ENCODE results near the gene VAT1L.

The VAT1L gene

GRCh38 chr16:77780378-77780837 is 8.0 kb upstream of the VAT1L start:
- Histone ChIP-seq H3K4me3 (no peak overlapping the region), H3K27ac (no peak overlapping the region)

- no peak overlapping the region for H3K4me3 ChIP-seq
- H3K27ac ChIP-seq: no peak overlapping the region
These were observed 7.3 kb upstream of the VAT1L start for GRCh38 chr16:77781091-77781490.

DNA sequence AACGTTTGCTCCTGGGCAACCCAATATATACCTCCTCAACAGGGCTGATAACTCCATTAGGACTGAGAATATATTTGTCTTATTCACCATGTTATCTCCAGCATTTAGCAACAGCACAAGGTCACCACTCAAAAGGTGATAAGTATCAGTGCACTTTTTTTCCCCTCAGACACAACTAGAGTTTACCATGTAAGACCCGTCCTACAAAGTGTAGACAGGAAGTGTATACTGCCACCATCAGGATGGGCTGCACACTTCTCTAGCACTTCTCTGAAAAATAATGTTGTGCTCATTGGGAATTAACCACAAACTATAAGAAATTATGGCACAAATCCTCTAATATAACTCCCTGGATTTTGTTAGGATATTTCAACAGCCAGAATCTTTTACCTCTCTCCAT is 5.7 kb upstream of the VAT1L start:
- H3K27ac ChIP-seq: no peak overlapping the region
- no peak overlapping the region for H3K4me3 ChIP-seq

GRCh38 chr16:77784441-77785372 is 3.7 kb upstream of the VAT1L start:
- no peak overlapping the region for H3K27ac ChIP-seq
- no peak overlapping the region for H3K4me3 ChIP-seq

DNA sequence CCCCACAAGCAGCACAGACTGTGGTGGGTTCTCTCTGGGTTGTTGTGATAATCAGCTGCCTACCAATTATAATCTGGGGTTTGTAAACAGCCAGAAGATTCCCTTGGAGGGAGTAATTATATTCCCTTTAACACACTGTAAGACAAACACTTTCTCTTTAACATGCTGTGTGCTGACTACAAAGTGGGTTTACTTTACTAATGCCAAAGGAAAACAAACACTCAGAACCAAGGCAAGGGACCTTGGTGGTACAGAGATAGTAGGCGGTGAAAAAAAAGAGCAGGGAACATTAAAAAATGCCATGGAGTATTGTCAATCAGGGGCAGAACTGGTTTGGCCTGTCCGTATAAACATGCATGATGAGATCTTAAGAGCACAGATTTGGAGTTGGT is 3.0 kb upstream of the VAT1L start:
- Histone ChIP-seq H3K27ac (no peak overlapping the region), H3K4me3 (no peak overlapping the region)

- no peak overlapping the region for H3K27ac ChIP-seq
- H3K4me3 ChIP-seq: no peak overlapping the region
These were observed 2.0 kb upstream of the VAT1L start for GRCh38 chr16:77786186-77786847.

DNA sequence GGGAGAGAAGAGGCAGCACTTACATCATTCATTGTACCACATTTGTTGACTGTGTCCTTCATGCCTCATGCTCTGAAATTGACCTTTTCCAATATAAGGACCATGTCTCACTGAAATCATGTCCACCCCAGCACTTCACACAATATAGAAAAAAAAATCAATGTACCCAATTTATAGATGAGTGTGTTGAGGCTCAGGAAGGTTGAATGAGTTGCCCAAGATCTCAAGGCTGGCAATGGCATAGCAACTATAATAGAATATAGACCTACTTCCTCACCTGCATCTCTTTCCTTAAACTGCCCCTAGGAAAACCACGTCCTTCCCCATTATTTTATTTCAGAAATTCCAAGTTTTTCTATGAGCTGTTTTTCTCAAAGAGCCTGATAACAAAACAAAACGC is 912 bp upstream of the VAT1L start:
- Histone ChIP-seq H3K27ac (no peak overlapping the region), H3K4me3 (no peak overlapping the region)

- Histone ChIP-seq H3K27ac (no peak overlapping the region), H3K4me3 (peak overlapping the region in 5 of 7 experiments; percentile 15 to 59 (median 27))
These were observed 983 bp downstream of the VAT1L start for GRCh38 chr16:77789085-77790008.

DNA sequence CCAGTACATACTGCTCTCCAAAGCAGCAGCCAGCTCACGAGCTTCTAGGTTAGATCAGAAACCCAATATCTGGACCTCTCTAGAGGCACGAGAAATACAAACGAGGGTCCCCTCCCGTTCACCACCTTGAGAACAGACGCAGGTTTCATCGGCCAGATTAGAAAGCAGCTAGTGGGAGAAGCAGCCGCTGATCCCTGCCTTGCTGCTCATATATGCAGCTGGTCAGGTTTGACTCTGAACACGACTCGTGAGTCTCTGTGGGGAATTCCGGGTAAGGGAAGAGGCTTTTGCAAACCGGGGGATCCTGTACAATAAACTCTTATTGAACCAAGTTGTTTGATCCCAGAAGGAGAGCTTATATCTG is 1.6 kb downstream of the VAT1L start:
- H3K27ac ChIP-seq: no peak overlapping the region
- peak overlapping the region in 1 of 7 experiments; percentile 59 for H3K4me3 ChIP-seq

DNA sequence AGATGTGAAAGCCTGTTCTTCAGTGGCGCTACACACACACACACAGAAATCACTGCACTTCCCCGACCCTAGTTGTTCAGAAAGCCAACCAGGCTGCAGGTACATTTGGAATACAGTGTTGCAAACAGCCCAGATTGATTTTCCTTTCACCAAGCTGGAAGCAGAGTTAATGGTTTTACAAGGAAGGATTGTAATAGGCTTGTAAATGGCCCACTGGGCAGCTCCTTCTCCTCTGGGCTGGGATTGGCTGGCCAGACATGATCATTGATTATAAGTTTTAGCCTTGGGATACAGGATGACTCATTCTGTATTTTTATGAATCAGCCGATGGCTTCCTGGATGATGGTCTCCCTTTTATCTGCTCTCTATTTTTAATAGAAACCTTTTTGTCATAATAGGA is 2.5 kb downstream of the VAT1L start:
- H3K27ac ChIP-seq: no peak overlapping the region
- no peak overlapping the region for H3K4me3 ChIP-seq

GRCh38 chr16:77793417-77793816 is 5.1 kb downstream of the VAT1L start:
- Histone ChIP-seq H3K27ac (no peak overlapping the region), H3K4me3 (no peak overlapping the region)

- Histone ChIP-seq H3K4me3 (no peak overlapping the region), H3K27ac (no peak overlapping the region)
These were observed 6.2 kb downstream of the VAT1L start for GRCh38 chr16:77794586-77794985.

GRCh38 chr16:77801817-77802216 is 13.5 kb downstream of the VAT1L start:
- no peak overlapping the region for H3K4me3 ChIP-seq
- no peak overlapping the region for H3K27ac ChIP-seq

- H3K27ac ChIP-seq: no peak overlapping the region
These were observed 17.0 kb downstream of the VAT1L start for GRCh38 chr16:77805398-77805797.

DNA sequence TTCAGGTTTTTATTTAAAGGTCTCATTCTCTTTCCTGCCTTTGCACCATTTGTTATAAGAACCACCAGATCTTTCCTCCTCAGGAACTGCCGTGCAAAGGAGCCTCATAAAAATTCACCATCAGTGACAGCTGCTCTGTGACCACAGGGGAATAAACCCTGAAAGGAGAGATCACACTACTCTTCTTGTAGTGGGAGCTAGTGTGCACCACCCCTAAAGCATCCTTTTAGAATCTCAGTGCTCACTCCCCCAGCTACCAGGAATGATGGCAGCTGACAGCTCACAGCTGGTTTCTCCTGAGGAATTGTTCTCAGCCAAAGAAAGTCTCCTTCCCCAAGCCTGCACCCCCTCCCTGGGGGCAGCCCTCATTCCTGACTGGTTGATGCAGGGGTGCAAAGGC is 18.7 kb downstream of the VAT1L start:
- Histone ChIP-seq H3K27ac (no peak overlapping the region), H3K4me3 (no peak overlapping the region)

More at GRCh38 chr16:77805398-77805797, 17.0 kb downstream of the VAT1L start:
- H3K4me3 ChIP-seq: no peak overlapping the region

DNA sequence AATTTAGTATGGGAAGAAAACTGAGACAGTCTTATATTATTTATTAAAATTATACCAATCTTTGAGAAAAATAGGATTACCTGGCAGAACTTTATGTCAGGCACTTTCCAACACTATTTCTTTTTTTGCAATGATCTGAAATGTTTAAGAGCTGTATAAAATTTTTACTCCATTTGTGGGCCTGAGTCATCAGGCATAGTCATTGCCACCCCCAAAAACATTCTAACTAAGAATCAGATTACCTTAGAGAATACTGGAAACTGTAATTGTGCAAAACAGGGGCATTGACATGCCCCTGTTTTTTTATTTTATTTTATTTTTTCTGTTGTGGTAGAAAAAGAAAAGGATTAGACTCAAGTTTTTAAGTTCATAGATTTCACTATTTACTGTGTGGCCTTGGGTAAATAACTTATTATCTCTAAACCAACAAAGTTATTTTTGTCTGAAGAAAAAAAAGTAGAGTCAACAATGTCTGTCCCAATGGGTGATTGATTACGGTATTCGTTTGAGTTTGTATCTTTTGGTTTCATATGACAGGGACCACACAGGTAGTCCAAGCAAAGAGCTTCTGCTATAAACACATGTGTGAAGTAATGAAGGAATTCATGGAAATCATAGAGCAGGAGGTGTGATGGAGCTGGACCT is 24.6 kb downstream of the VAT1L start:
- no peak overlapping the region for H3K27ac ChIP-seq

DNA sequence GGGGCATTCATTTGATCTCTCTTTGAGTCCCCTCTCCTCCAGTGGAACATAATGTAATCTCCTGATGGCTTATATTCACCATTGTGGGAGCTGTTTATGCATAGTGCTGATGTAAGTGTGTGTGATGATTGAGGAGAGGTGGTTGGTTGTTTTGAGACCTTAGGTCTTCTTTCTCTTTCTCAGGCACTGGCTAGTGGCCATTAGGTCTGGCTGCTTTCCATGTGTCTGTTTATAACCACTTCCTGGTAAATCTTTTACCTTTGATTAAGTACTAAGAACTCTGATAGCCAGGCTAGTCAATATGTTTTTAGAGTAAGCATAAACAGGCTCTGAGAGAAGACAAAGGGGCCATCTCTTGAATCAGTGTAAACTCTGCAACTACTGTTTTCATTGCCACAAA is 27.9 kb downstream of the VAT1L start:
- H3K4me3 ChIP-seq: no peak overlapping the region
- H3K27ac ChIP-seq: peak overlapping the region in 1 of 21 experiments; percentile 44

More for the DNA sequence above, 24.6 kb downstream of the VAT1L start:
- no peak overlapping the region for H3K4me3 ChIP-seq

GRCh38 chr16:77820340-77820739 is 32.0 kb downstream of the VAT1L start:
- no peak overlapping the region for H3K4me3 ChIP-seq
- no peak overlapping the region for H3K27ac ChIP-seq

GRCh38 chr16:77822661-77823060 is 34.3 kb downstream of the VAT1L start:
- Histone ChIP-seq H3K4me3 (no peak overlapping the region), H3K27ac (no peak overlapping the region)

DNA sequence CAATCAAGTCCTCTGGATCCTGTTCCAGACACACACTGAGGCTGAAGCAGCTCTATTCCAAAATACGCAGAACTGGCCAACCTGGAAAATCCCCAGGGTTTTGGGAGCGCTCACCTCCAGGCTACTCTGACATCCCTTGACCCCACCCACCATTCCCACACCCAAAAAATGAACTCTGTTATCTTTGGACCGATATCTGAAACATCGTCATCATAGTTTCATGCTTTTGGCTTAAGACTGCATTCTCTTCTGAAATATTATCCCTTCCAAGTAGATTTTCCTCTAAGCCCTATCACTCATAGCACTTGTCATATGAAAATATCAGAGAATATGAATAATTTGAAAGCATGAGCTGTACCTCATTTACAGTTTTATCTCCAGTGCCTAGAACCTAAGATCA is 34.7 kb downstream of the VAT1L start:
- Histone ChIP-seq H3K27ac (no peak overlapping the region), H3K4me3 (no peak overlapping the region)

All from skin epidermis (tissue), 12 donors.